K562 (cell line): ENCODE measurements around the gene DCTD. TPM values are rescaled to one million over a fixed set of nuclear protein-coding genes. Genes with fewer than 3 reads are reported as not detected.

Experiments
- ATAC-seq: fragments of 200-7000 bp; cut with Tn5 transposase; 3 replicates; pipeline ENCODE4 v1.9.1; 2020; ENCODE audit warnings: moderate library complexity
- BruUV-seq: library from RNA; stranded (reverse); fragments of 400-500 nt; replicated peaks from 2 replicates; lab custom pipeline; 2021; lab: Mats Ljungman, UMichigan
- CTCF ChIA-PET: fragments of 300-600 bp; formaldehyde crosslinking; extraction: SDS; loops from one replicate; lab custom pipeline; 2021; ENCODE audit warnings: low intra/inter-chr PET ratio; lab: Yijun Ruan, JAX
- POLR2A ChIA-PET: fragments of 300-600, 350-650 bp; sonication (Branson Sonifier 250); formaldehyde crosslinking; extraction: SDS; loops from one replicate; lab custom pipeline; 2021; ENCODE audit warnings: antibody characterized with exemption, inconsistent platforms; lab: Yijun Ruan, JAX
- DNase-seq, 4 experiments: peaks; one replicate each; pipeline versions ENCODE4 v3.0.0 to v3.0.0-alpha.2; 2011 to 2018; ENCODE audit warnings: low spot score in 3 of 4, mixed read lengths in 3 of 4; ENCODE audit errors: extremely low read depth in 1 of 4
- FAIRE-seq: peaks from 2 replicates; lab custom pipeline; 2011; peaks lifted over from hg19 to GRCh38; lab: Jason Lieb, UNC
- H2AFZ ChIP-seq: 2 replicates; pipeline ENCODE4 v1.6.0; 2011; ENCODE audit warnings: low read depth, low read length, control low read depth, inconsistent platforms
- H3K27ac ChIP-seq: fragments of 200-600 bp; 3 replicates; pipeline ENCODE4 v1.8.0; 2011; ENCODE audit warnings: low read depth, mild to moderate bottlenecking, control low read depth, inconsistent platforms, low read length, moderate library complexity, mixed read lengths; ENCODE audit errors: extremely low read depth
- H3K27me3 ChIP-seq, 2 experiments: fragments of 300-600 bp in 1 of 2; 2 replicates in 1 of 2; 3 replicates in 1 of 2; pipeline versions ENCODE4 v1.6.0 to v1.8.0; 2011; ENCODE audit warnings: inconsistent platforms in 2 of 2, low read length in 2 of 2, mild to moderate bottlenecking in 1 of 2, mixed read lengths in 1 of 2, moderate library complexity in 1 of 2; ENCODE audit not compliant: control insufficient read depth in 2 of 2, insufficient read depth in 2 of 2
- H3K36me3 ChIP-seq: fragments of 300-600 bp; 3 replicates; pipeline ENCODE4 v1.8.0; 2011; ENCODE audit warnings: mild to moderate bottlenecking, low read length, inconsistent platforms; ENCODE audit not compliant: control insufficient read depth, insufficient read depth
- H3K4me1 ChIP-seq, 2 experiments: fragments of 200-600 bp in 1 of 2; replicated peaks in 1 of 2; 2 replicates in 1 of 2; 3 replicates in 1 of 2; pipeline versions ENCODE4 v1.5.1 to v1.8.0; 2011; ENCODE audit warnings: inconsistent platforms in 2 of 2, low read length in 2 of 2, mild to moderate bottlenecking in 1 of 2, mixed read lengths in 1 of 2, moderate library complexity in 1 of 2; ENCODE audit not compliant: control insufficient read depth in 2 of 2, insufficient read depth in 2 of 2
- H3K4me2 ChIP-seq: 2 replicates; pipeline ENCODE4 v1.6.1; 2011; ENCODE audit warnings: low read length, control low read depth, inconsistent platforms, mixed read lengths; ENCODE audit not compliant: insufficient read depth
- H3K4me3 ChIP-seq: fragments of 200-600 bp; sonication (generic), shearing (Covaris generic); 2 replicates; pipeline ENCODE4 v1.5.1; 2016; ENCODE audit warnings: control low read depth, inconsistent platforms
- H3K79me2 ChIP-seq: fragments of 200-600 bp; 3 replicates; pipeline ENCODE4 v1.8.0; 2011; ENCODE audit warnings: low read length, inconsistent platforms; ENCODE audit not compliant: control insufficient read depth, insufficient read depth
- H3K9ac ChIP-seq, 2 experiments: 2 replicates each; pipeline versions ENCODE4 v1.6.0 to v1.6.1; 2011; ENCODE audit warnings: low read depth in 2 of 2, low read length in 2 of 2, control low read depth in 1 of 2, inconsistent platforms in 1 of 2, mild to moderate bottlenecking in 1 of 2, mixed read lengths in 1 of 2; ENCODE audit not compliant: insufficient read depth in 1 of 2
- H3K9me1 ChIP-seq: one replicate; pipeline ENCODE4 v1.6.0; 2011; ENCODE audit warnings: inconsistent platforms, mild to moderate bottlenecking, low read length, moderate library complexity; ENCODE audit not compliant: control insufficient read depth, insufficient read depth
- H3K9me3 ChIP-seq: replicated peaks from 2 replicates; pipeline ENCODE4 v1.5.1; 2011; ENCODE audit warnings: low read depth, low read length, inconsistent platforms; ENCODE audit not compliant: control insufficient read depth, insufficient read depth
- H4K20me1 ChIP-seq: replicated peaks from 2 replicates; pipeline ENCODE4 v1.6.1; 2011; ENCODE audit warnings: low read length, inconsistent platforms, mixed read lengths; ENCODE audit not compliant: control insufficient read depth, insufficient read depth
- ATF3 ChIP-seq, 2 experiments: fragments of 450-650 bp in 1 of 2; sonication (generic) in 1 of 2; formaldehyde crosslinking in 1 of 2; IDR thresholded peaks in 1 of 2; conservative IDR thresholded peaks in 1 of 2; 2 replicates each; pipeline versions ENCODE4 v1.6.1 to v1.8.1; 2016 to 2023; ENCODE audit warnings: mild to moderate bottlenecking in 2 of 2, moderate library complexity in 2 of 2, inconsistent platforms in 1 of 2, missing genetic modification reagents in 1 of 2
- POLR3G ChIP-seq: IDR thresholded peaks from 2 replicates; pipeline ENCODE4 v1.6.1; 2011; ENCODE audit not compliant: insufficient read length, insufficient replicate concordance; ENCODE audit errors: extremely low read depth
- WGBS: fragments of 100-300 bp; shearing (Covaris generic); methylation state at CpG from one replicate; pipeline ENCODE4 v1.1.6; 2016; ENCODE audit warnings: low coverage, mixed read lengths; ENCODE audit not compliant: insufficient coverage; ENCODE audit errors: missing lambda C conversion rate; 5-methylcytosine and 5-hydroxymethylcytosine counted together
- in situ Hi-C: fragments of 300-500 bp; cut with MboI; formaldehyde crosslinking; loops from 4 replicates; pipeline ENCODE4 v1.15.0; 2018; ENCODE audit warnings: inconsistent platforms, mixed read lengths
- intact Hi-C: fragments of 100-400 bp; cut with micrococcal nuclease; formaldehyde crosslinking; loops from 2 replicates; pipeline ENCODE4 v1.14.2; 2022
- polyA plus RNA-seq, 8 experiments: library from polyadenylated mRNA; depleted of rRNA in 4 of 8; stranded (reverse) in 5 of 8; unstranded in 3 of 8; fragments of >200 nt; fragmentation: Nextera tagmentation in 2 of 8; fragmentation: Illumina TruSeq in 1 of 8; extraction: Ambion mirVana in 2 of 8; extraction: Trizol in 1 of 8; gene quantifications; 2 replicates each; pipeline versions ENCODE4 v1.2.1 to v1.2.3, GENCODE V29; 2011 to 2014; ENCODE audit warnings: inconsistent platforms in 1 of 8, missing spikeins in 1 of 8
- total RNA-seq, 7 experiments: library from RNA; depleted of rRNA in 6 of 7; stranded (reverse); fragments of >200 nt in 6 of 7; fragmentation: Illumina TruSeq in 2 of 7; extraction: Trizol in 2 of 7; gene quantifications; 2 replicates each; pipeline versions ENCODE4 v1.2.1 to v1.2.3, GENCODE V29; 2011 to 2021; ENCODE audit warnings: low replicate concordance in 1 of 7
- TF ChIP-seq, protein P1 (sequence below): fragments of 200-600 bp; sonication (generic); IDR thresholded peaks from one replicate; pipeline ENCODE4 v1.6.1; 2012; ENCODE audit warnings: mild to moderate bottlenecking, low read depth, low read length, inconsistent platforms

DCTD gene
- total and polyA plus RNA-seq, 9 of the 15 experiments (the other 6 are each of a cell fraction or from before 2014, with no cell fraction given): 38.7 to 114 (median 76.5) TPM

DNA sequence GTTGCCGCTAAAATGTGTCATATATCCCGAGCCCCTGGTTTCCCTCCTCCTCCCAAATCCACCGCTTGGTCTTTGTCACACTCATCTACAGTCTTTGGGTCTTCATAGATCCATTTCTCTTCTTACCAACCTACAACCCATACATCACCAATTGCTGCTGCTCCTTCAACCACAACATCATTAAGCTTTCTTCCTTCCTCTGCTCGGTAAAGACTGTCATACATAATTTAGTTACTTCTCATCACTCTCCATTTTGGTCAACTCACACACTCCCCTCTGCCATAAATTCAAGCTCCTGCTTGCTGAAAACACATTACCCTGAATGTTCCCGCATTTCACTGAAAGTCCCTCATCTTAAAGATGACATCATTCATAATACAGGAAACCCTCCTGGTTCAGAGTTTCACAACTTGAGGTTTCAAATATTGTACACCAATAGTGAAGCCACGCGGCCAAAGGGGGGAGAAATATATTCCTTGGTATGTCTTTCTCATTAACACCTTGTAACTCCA lies 1.7 kb upstream of the DCTD start:
- intact Hi-C loops (no loop called here), in situ Hi-C loops (no loop called here)
- ATAC-seq (no peak), DNase-seq (no peak), FAIRE-seq (peak; percentile 26)
- TF ChIP-seq ATF3 (IDR thresholded peaks at IDR 0.05) (peak; percentile 64; the same call in 1 of the 2 replicates), ATF3 (CRISPR knock-in tag; conservative IDR thresholded peaks at IDR 0.05) (no peak), POLR3G (no peak)
- TF ChIP-seq, protein P1, sequence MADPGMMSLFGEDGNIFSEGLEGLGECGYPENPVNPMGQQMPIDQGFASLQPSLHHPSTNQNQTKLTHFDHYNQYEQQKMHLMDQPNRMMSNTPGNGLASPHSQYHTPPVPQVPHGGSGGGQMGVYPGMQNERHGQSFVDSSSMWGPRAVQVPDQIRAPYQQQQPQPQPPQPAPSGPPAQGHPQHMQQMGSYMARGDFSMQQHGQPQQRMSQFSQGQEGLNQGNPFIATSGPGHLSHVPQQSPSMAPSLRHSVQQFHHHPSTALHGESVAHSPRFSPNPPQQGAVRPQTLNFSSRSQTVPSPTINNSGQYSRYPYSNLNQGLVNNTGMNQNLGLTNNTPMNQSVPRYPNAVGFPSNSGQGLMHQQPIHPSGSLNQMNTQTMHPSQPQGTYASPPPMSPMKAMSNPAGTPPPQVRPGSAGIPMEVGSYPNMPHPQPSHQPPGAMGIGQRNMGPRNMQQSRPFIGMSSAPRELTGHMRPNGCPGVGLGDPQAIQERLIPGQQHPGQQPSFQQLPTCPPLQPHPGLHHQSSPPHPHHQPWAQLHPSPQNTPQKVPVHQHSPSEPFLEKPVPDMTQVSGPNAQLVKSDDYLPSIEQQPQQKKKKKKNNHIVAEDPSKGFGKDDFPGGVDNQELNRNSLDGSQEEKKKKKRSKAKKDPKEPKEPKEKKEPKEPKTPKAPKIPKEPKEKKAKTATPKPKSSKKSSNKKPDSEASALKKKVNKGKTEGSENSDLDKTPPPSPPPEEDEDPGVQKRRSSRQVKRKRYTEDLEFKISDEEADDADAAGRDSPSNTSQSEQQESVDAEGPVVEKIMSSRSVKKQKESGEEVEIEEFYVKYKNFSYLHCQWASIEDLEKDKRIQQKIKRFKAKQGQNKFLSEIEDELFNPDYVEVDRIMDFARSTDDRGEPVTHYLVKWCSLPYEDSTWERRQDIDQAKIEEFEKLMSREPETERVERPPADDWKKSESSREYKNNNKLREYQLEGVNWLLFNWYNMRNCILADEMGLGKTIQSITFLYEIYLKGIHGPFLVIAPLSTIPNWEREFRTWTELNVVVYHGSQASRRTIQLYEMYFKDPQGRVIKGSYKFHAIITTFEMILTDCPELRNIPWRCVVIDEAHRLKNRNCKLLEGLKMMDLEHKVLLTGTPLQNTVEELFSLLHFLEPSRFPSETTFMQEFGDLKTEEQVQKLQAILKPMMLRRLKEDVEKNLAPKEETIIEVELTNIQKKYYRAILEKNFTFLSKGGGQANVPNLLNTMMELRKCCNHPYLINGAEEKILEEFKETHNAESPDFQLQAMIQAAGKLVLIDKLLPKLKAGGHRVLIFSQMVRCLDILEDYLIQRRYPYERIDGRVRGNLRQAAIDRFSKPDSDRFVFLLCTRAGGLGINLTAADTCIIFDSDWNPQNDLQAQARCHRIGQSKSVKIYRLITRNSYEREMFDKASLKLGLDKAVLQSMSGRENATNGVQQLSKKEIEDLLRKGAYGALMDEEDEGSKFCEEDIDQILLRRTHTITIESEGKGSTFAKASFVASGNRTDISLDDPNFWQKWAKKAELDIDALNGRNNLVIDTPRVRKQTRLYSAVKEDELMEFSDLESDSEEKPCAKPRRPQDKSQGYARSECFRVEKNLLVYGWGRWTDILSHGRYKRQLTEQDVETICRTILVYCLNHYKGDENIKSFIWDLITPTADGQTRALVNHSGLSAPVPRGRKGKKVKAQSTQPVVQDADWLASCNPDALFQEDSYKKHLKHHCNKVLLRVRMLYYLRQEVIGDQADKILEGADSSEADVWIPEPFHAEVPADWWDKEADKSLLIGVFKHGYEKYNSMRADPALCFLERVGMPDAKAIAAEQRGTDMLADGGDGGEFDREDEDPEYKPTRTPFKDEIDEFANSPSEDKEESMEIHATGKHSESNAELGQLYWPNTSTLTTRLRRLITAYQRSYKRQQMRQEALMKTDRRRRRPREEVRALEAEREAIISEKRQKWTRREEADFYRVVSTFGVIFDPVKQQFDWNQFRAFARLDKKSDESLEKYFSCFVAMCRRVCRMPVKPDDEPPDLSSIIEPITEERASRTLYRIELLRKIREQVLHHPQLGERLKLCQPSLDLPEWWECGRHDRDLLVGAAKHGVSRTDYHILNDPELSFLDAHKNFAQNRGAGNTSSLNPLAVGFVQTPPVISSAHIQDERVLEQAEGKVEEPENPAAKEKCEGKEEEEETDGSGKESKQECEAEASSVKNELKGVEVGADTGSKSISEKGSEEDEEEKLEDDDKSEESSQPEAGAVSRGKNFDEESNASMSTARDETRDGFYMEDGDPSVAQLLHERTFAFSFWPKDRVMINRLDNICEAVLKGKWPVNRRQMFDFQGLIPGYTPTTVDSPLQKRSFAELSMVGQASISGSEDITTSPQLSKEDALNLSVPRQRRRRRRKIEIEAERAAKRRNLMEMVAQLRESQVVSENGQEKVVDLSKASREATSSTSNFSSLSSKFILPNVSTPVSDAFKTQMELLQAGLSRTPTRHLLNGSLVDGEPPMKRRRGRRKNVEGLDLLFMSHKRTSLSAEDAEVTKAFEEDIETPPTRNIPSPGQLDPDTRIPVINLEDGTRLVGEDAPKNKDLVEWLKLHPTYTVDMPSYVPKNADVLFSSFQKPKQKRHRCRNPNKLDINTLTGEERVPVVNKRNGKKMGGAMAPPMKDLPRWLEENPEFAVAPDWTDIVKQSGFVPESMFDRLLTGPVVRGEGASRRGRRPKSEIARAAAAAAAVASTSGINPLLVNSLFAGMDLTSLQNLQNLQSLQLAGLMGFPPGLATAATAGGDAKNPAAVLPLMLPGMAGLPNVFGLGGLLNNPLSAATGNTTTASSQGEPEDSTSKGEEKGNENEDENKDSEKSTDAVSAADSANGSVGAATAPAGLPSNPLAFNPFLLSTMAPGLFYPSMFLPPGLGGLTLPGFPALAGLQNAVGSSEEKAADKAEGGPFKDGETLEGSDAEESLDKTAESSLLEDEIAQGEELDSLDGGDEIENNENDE: no peak
- peaks cover 15 to 20% of the 10 kb centered on the region in 2 experiments for H3K4me1 ChIP-seq
- no peaks in the 10 kb centered on the region for H3K9me1 ChIP-seq
- no peaks in the 10 kb centered on the region for H4K20me1 ChIP-seq
- CTCF ChIA-PET: interaction anchor here (1.3 kb wide), 1 partner anchor 343 kb away, joined by 4 read pairs; no protein-coding TSS in a partner anchor
- H3K79me2 ChIP-seq: peaks cover 22% of the 10 kb centered on the region
- WGBS: 87% methylated on average over 7 of the region's 7 CpGs
- POLR2A ChIA-PET: interaction anchor here (0.6 to 0.7 kb wide), 2 partner anchors 50 to 75 kb away, joined by 3 read pairs; no protein-coding TSS in a partner anchor
- no TSS peak for BruUV-seq
- H3K27ac ChIP-seq: no peak overlapping the region
- H2AFZ ChIP-seq: no peak overlapping the region; the same call in 1 of the 2 replicates
- H3K36me3 ChIP-seq: peaks cover 18% of the 10 kb centered on the region
- no peak overlapping the region for H3K4me3 ChIP-seq
- no peak overlapping the region for H3K9ac ChIP-seq
- H3K4me2 ChIP-seq: no peak overlapping the region
- no peaks in the 10 kb centered on the region for H3K9me3 ChIP-seq
- H3K27me3 ChIP-seq: no peaks in the 10 kb centered on the region
